Measurements from ENCODE around the gene OR2H1.

OR2H1 gene

DNA sequence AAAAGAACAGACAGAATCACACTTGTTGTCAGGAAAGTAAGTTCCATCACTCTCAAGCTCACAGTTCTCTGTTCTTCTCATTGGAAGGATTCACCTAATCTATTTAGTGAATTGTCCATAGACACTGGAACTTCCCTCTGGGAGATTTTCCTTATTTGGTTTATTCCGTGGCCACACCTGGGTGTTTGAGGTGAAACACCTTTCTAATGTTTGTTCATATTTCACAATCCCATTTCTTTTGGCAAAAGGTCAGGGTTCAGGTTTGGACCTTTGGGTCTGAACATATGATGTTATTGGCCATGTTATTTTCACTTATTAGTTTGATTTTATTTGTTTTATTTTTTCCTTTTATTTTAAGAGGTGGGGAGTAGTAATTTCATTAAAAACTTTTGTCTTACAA, 26.8 kb downstream of the OR2H1 start:
- no peak for DNase-seq (ENCODE audit: low read depth in 3 of 3)

- DNase-seq (ENCODE audit: low read depth in 3 of 3), result no peak
Measured at GRCh38 chr6:29486577-29486976, 29.6 kb downstream of the OR2H1 start.

- DNase-seq (ENCODE audit: low read depth in 3 of 3), result no peak
Measured at GRCh38 chr6:29487131-29487530, 30.2 kb downstream of the OR2H1 start.

DNA sequence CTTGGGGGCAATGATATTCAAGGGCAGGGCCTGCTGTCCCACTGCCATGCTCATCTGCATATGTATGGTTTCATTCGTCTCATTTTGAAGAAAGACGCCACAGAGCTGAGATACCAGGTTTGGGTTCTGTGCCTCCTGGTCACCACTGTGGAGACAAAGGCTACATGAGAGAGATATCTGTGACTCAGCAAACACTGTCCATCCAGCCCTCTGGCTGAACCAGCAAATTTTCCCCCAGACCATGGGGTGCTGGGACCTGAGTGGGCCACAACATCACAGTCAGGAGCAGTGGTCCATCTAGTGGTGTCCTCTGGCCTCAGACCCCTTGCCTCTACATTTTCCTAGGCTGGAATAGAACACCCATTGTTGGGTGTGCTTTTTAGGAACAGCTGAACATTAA, 30.7 kb downstream of the OR2H1 start, which contains the start of gene MAS1L:
Gene MAS1L, minus strand, starts transcription at position 297 of the 400 bp plus-strand sequence. Its CDS starts 54 bp downstream, at position 243.
- DNase-seq (ENCODE audit: low read depth in 3 of 3), result no peak

- DNase-seq (ENCODE audit: low read depth in 3 of 3), result no peak
Measured at GRCh38 chr6:29488874-29489273, 31.9 kb downstream of the OR2H1 start.

DNA sequence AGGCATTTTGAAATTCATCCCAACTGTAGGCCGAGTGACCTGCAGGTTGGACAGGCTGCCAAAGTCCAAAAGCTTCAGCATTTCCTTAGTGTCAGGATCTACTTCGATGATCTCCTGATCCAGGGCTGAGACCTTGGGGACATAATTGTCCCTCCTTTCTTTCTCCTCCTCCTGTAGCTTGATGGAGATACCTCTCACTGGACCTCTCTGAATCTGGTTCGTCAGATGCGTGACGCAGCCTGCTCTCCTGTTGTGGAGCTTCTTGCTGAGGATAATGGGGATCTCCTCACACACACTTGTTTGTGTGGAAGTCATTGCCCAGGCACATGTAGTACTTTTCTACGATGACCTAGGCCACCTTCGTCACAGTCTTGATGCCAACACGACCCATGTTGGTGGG, 32.3 kb downstream of the OR2H1 start:
- DNase-seq (ENCODE audit: low read depth in 3 of 3), result no peak

GRCh38 chr6:29490055-29490454, 33.1 kb downstream of the OR2H1 start:
- no peak for DNase-seq (ENCODE audit: low read depth in 3 of 3)

DNA sequence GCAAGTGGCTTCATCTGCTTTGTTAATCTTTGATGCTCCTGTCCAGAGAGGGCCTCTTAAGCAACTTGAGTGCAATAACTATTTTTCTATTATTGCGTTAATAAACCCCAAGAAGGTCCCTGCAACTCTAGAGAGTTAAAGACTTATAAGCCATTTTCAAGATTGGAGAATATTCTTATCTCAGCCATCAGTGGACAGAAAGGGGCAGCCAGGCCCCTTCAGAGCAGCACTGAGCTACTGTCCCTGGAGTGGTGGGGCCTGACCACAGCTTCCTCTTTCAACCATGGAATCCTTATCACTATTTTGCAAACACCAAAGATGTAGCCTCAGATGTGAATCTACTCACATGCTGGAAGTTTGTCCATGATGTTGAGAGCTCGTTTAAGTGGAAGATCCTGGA, 33.6 kb downstream of the OR2H1 start:
- DNase-seq (ENCODE audit: low read depth in 3 of 3), result no peak

DNA sequence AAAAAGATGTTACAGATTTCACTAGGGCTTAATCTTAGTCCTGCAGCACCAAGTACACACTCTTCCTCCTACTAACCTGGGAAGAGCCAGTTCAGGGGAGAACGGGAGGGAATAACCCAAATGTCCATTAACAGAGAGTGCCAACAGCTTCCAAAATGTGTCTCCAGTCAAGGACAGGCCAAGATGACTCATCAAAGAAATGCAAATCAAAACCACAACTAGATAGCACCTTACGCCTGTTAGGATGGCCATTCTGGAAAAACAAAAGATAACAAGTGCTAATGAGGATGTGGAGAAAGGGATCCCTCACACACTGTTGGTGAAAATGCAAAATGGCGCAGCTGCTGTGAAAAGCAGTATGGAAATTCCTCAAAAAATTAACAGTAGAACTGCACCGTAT, 34.6 kb downstream of the OR2H1 start:
- DNase-seq (ENCODE audit: low read depth in 3 of 3), result no peak

GRCh38 chr6:29493261-29493660, 36.3 kb downstream of the OR2H1 start:
- DNase-seq (ENCODE audit: low read depth in 3 of 3), result no peak

DNA sequence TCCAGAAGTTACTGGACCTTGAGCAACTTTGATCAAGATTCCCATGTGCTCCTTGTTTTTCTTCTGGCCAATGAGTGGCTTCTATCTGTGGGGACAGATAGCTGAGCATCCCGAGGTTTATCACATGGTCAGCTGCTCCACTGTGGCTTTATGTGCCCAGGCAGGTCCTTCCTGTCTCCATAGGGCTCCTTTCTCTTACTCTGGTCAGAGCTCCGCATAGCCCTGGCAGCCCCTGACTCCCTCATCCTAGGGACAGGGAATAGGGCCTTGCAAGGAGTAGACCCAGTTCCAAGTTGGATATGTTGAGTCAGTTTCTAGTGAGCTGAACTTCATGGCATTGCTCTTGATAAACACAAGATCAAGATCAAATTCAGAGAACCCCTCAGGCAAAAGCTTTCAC, 37.2 kb downstream of the OR2H1 start:
- DNase-seq (ENCODE audit: low read depth in 3 of 3), result no peak

GRCh38 chr6:29495571-29495970, 38.6 kb downstream of the OR2H1 start:
- no peak for DNase-seq (ENCODE audit: low read depth in 3 of 3)

- DNase-seq (ENCODE audit: low read depth in 3 of 3), result no peak
Measured at GRCh38 chr6:29496961-29497360, 40.0 kb downstream of the OR2H1 start.

GRCh38 chr6:29499704-29500103, 42.7 kb downstream of the OR2H1 start:
- DNase-seq (ENCODE audit: low read depth in 3 of 3), result no peak

DNA sequence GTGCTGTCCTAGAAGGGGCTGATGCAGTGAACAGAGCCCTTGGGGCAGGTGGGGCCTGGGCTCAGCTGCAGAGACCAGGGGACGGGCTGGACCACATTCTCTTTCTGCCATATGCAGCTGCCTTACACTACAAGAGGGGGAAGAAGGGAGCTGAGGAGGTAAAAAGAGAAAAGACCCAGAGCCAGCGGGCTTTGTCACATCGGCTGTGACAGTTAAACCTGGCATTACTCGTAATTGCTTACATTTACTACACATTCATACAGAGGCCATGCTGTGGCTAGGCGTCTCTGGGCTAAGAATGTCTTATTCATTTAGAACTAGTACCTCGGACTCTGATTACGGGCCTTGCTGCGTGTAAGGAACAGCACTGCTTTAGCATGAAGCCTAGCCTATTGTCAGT, 43.6 kb downstream of the OR2H1 start:
- DNase-seq (ENCODE audit: low read depth in 3 of 3), result no peak

DNA sequence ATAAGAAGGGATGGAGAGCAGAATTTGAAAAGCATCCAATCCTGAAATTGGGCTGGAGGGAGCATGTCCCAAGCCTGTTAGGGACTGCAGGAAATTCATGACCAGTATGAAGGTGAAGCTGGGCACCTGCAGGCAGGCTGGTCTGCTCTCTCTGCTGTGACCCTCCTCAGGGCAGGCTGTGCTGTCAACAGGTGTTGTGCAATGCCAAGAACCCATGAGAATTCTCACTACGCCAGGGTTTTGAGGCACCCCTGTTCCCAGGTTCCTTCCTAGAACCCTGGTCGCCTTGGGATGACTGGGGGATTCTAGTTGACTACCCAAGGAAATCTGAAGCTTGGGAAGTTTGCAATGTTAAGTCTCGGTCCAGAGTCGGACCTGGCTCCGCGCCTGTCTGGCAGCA, 44.2 kb downstream of the OR2H1 start:
- DNase-seq (ENCODE audit: low read depth in 3 of 3), result no peak

DNA sequence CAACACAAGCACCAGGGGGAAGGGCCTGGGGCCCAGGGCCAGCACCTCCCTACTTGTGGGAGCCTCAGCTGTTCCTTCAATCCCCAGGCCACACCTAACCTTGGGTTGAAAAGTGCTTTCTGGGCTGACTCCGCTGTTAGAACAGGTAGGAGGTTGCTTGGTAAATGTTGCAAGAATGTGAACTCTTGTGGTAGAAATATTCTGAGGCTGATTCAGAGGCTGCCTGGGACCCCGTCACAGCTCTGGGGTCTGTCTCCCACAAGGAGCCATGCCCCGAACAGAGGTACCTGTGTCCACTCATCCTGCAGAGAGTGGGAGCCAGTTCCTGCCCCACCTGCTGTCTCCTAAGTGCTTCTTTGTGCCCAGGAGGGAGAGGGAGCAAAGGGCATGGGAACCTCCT, 45.2 kb downstream of the OR2H1 start:
- no peak for DNase-seq (ENCODE audit: low read depth in 3 of 3)

DNA sequence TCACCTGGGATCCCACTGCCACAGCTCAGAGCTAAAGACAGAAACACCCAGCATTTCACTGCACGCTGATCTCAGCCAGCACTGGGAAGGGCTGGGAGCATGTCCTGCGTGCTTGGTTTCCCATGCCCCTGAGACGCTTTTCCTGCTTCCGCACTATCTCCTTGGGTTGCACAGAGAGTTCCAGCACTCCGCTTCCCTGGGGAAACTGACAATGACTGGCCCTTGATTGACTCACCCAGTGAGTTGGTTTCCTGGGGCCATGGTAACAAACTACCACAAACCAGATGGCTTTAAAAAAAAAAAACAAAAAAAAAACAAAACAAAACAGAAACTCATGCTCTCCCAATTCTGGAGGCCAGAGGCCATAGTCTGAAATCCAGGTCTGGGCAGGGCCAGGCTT, 45.6 kb downstream of the OR2H1 start:
- no peak for DNase-seq (ENCODE audit: low read depth in 3 of 3)

DNA sequence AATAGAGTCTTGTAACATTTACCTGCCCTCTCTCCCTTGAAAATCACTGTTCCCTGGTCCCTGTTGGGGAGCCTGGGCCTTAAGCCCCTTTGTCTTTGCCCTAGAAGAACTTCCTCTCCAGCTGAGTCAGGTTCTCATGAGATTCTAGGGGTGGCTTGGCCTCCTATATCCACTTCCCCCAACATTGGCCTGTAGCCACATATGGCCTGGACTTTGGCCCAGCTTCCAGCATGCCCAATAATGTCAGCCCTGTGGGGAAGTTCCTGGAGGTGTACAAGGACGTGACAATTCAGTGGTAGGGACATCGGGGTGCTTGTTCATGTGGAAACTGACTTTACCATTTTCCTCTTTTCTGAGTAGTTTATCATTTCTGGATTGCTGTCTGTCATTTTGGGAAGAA, 48.0 kb downstream of the OR2H1 start:
- DNase-seq (ENCODE audit: low read depth in 3 of 3), result no peak

- DNase-seq (ENCODE audit: low read depth in 3 of 3), result no peak
Measured at GRCh38 chr6:29505808-29506207, 48.9 kb downstream of the OR2H1 start.

DNA sequence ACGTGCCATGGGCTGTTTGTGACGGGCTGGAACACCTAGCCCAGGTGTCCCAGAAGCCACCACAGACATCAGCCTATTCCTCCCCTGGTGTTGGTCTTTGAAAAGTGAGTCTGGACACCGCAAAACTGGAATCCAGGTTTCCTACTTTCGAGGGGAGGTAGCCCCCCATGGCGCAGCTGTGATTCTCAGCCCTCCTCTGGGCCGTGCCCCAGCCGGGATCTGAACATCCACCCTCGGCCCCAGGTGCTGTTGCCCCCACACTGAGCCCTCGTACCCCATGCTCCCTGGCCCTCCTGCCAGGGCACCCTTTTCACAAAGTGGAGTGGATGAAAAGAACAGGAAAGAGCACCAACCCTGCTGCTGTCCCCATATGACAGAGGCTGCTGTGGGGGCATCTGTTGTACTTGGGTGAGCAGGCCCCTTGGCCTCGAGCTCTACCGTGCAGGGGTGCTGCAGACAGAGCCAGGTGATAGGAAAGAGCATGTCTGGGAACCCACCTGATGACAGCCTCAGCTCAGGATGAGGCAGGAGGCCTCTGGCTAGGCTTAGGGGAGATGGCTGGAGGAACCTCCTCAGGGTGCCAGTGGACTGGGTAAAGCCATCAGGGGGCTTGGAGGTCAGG, 49.6 kb downstream of the OR2H1 start:
- DNase-seq (ENCODE audit: low read depth in 3 of 3), result no peak

DNA sequence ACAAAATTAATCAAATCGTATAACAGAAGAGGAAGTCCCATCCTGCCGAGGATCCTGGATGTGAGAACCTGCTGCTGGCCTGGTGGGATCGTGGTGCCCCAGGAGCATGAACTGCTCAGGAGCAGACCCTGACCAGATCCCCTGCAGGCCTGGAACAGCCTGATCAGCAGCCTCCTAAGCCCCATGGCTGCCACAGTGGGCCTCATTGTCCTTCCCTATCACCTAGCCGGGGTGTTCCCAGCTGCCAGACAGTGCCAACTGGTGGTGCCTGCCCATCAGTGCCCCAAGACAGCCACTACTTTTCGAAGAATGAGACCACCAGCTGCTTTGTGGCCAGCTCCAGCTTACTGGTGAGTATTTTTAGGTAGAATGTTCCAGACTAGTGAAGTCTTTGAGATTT, 50.4 kb downstream of the OR2H1 start:
- DNase-seq (ENCODE audit: low read depth in 3 of 3), result no peak

DNA sequence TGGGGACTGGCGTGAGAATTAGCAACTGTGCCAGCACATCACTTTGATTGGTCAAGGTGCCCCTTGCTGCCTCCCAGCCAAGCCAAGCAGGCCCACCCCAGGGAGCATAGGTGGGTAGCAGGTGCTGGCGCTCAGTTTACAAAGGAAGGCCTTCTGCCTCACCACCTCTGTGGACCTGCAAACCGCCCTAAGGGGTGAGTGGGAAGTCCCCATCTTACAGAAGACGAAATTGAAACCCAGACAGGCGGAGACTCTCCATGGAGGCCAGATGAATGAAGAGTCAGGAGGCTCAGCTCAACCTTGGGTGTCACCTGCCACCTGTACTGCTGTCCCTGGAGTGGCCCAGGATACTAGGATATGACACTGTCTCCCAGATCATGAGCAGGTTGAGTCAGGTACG, 52.3 kb downstream of the OR2H1 start:
- DNase-seq (ENCODE audit: low read depth in 3 of 3), result no peak

DNA sequence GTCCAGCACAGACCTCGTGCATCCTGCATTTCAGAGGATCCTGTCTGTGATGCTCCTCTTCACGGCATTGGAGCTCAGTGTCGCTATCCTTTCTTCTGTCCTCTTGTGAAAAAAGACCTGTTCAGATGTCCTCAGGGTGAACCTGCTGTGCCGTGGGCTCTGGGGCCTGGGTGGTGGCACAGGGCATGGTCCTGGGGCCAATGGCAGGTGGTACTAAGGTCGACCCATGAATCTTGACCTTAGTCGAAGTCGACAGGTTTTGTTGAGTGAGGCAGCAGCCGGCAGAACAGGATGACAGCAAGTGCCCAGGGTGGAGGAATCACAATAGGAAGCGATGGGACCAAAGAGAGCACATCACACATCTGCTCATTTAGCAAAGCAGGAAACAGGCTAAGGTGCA, 52.8 kb downstream of the OR2H1 start:
- no peak for DNase-seq (ENCODE audit: low read depth in 3 of 3)

Measured in stimulated activated CD4-positive, alpha-beta T cell treated with anti-CD3 and anti-CD28 coated beads, TNF-alpha, amount 100 ng/mL, for 4 hours (primary cell).